K562 (cell line): ENCODE results near the gene UNC13A. TPM values are rescaled to one million over a fixed set of nuclear protein-coding genes. Genes with fewer than 3 reads are reported as not detected.
A peak's percentile ranks its signal among the peaks of the same experiment; 100 is the strongest.

ENCODE experiments used
- CBFA2T2 ChIP-seq: fragments of 450-650 bp; conservative IDR thresholded peaks from 2 replicates; pipeline ENCODE4 v1.6.1; 2017; ENCODE audit warnings: mild to moderate bottlenecking
- CCNT2 ChIP-seq: IDR thresholded peaks from 2 replicates; pipeline ENCODE4 v1.6.1; 2011; ENCODE audit warnings: borderline replicate concordance, low read depth, mild to moderate bottlenecking, moderate library complexity, mixed read lengths, low read length; ENCODE audit not compliant: insufficient read length; ENCODE audit errors: extremely low read depth
- CEBPB ChIP-seq: fragments of 450-650 bp; IDR thresholded peaks from 2 replicates; pipeline ENCODE4 v1.6.1; 2016; ENCODE audit warnings: missing genetic modification characterization, missing compliant biosample characterization
- DPF2 ChIP-seq: fragments of 450-650 bp; IDR thresholded peaks from 2 replicates; pipeline ENCODE4 v1.6.1; 2016
- ETV1 ChIP-seq: fragments of 450-650 bp; conservative IDR thresholded peaks from 2 replicates; pipeline ENCODE4 v1.6.1; 2016; ENCODE audit warnings: missing genetic modification characterization, control low read depth, low read depth, missing compliant biosample characterization
- HDAC1 ChIP-seq, 2 experiments: fragments of 450-650 bp; IDR thresholded peaks; 2 replicates each; pipeline ENCODE4 v1.6.1; 2016 to 2017; ENCODE audit warnings: inconsistent platforms in 1 of 2, mild to moderate bottlenecking in 1 of 2, moderate library complexity in 1 of 2
- HMGN3 ChIP-seq: IDR thresholded peaks from 2 replicates; pipeline ENCODE4 v1.6.1; 2011; ENCODE audit warnings: borderline replicate concordance, low read depth, mild to moderate bottlenecking, mixed read lengths, low read length; ENCODE audit not compliant: insufficient read length; ENCODE audit errors: extremely low read depth
- NR2F6 ChIP-seq: fragments of 450-650 bp; formaldehyde crosslinking; IDR thresholded peaks from 2 replicates; pipeline ENCODE4 v1.4.0; 2020; ENCODE audit warnings: mild to moderate bottlenecking
- SIN3A ChIP-seq, 2 experiments: fragments of 150-350 bp in 1 of 2; IDR thresholded peaks; 2 replicates each; pipeline ENCODE4 v1.6.1; 2011 to 2016; ENCODE audit warnings: borderline replicate concordance in 2 of 2, low read depth in 2 of 2, low read length in 2 of 2, mild to moderate bottlenecking in 2 of 2, moderate library complexity in 2 of 2; ENCODE audit not compliant: control insufficient read depth in 1 of 2
- THRAP3 ChIP-seq: fragments of 450-650 bp; IDR thresholded peaks from 2 replicates; pipeline ENCODE4 v1.6.1; 2016; ENCODE audit warnings: mild to moderate bottlenecking, inconsistent platforms, borderline replicate concordance
- ZZZ3 ChIP-seq: fragments of 450-650 bp; IDR thresholded peaks from 2 replicates; pipeline ENCODE4 v1.6.1; 2016; ENCODE audit warnings: antibody characterized with exemption, mild to moderate bottlenecking, moderate library complexity
- polyA plus RNA-seq, 8 experiments: library from polyadenylated mRNA; depleted of rRNA in 4 of 8; stranded (reverse) in 5 of 8; unstranded in 3 of 8; fragments of >200 nt; fragmentation: Nextera tagmentation in 2 of 8; fragmentation: Illumina TruSeq in 1 of 8; extraction: Ambion mirVana in 2 of 8; extraction: Trizol in 1 of 8; gene quantifications; 2 replicates each; pipeline versions ENCODE4 v1.2.1 to v1.2.3, GENCODE V29; 2011 to 2014; ENCODE audit warnings: inconsistent platforms in 1 of 8, missing spikeins in 1 of 8
- total RNA-seq, 7 experiments: library from RNA; depleted of rRNA in 6 of 7; stranded (reverse); fragments of >200 nt in 6 of 7; fragmentation: Illumina TruSeq in 2 of 7; extraction: Trizol in 2 of 7; gene quantifications; 2 replicates each; pipeline versions ENCODE4 v1.2.1 to v1.2.3, GENCODE V29; 2011 to 2021; ENCODE audit warnings: low replicate concordance in 1 of 7
- TF ChIP-seq, protein P1 (sequence below): fragments of 450-650 bp; IDR thresholded peaks from 2 replicates; pipeline ENCODE4 v1.7.0; 2016; ENCODE audit warnings: borderline replicate concordance
- TF ChIP-seq, protein P2 (sequence below): fragments of 250-450 bp; sonication (Bioruptor Pico); IDR thresholded peaks from 2 replicates; pipeline ENCODE4 v1.4.0; 2020; ENCODE audit warnings: mild to moderate bottlenecking, moderate library complexity, borderline replicate concordance
- TF ChIP-seq, protein P3 (sequence below), 2 experiments: fragments of 450-650 bp in 1 of 2; sonication (generic) in 1 of 2; formaldehyde crosslinking in 1 of 2; IDR thresholded peaks in 1 of 2; conservative IDR thresholded peaks in 1 of 2; 2 replicates each; pipeline versions ENCODE4 v1.6.1 to v1.8.1; 2016 to 2023; ENCODE audit warnings: mild to moderate bottlenecking in 2 of 2, moderate library complexity in 2 of 2, inconsistent platforms in 1 of 2, missing genetic modification reagents in 1 of 2
- TF ChIP-seq, protein P4 (sequence below): fragments of 450-650 bp; IDR thresholded peaks from 2 replicates; pipeline ENCODE4 v1.6.1; 2016; ENCODE audit warnings: low read depth, mild to moderate bottlenecking, moderate library complexity
- TF ChIP-seq, protein P5 (sequence below): fragments of 150-350 bp; IDR thresholded peaks from 2 replicates; pipeline ENCODE4 v1.6.1; 2014; ENCODE audit warnings: low read depth, mild to moderate bottlenecking, low read length, borderline replicate concordance

Gene UNC13A
- total and polyA plus RNA-seq, 9 of the 15 experiments (the other 6 are each of a cell fraction or from before 2014, with no cell fraction given): 0.03 to 1.0 (median 0.25) TPM

DNA sequence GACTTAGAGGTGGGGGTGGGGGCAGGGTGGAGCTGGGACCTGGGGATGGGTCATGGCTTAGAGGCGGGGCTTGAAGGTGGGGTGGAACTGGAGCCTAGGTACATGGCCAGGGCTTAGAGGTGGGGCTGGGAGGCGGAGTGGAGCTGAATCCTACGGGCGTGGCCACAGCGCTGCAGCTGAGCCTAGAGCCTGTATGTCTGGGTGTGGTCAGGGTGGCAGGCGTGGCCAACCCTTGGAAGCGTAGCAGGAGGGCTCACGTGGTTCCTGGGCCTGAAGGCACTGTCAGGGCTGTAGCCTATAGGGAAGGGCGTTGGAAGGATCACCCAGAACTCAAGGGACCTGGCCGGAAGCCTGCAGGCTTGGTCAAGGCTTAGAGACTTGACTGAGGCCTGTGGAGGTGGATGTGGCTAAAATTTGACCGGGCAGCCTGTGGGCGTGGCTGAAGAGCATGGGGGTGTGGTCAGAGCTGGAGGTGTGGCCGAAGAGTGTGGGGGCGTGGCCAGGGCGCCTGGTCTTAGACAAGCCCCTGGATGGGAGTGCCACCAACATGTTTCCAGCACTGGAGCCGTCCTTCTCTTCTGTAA lies 108.4 kb downstream of the UNC13A start (continued):
- 0 out of 2 replicates have a peak, but pooled peaks have one; percentile 23 for TF ChIP-seq DPF2
- TF ChIP-seq, protein P1, sequence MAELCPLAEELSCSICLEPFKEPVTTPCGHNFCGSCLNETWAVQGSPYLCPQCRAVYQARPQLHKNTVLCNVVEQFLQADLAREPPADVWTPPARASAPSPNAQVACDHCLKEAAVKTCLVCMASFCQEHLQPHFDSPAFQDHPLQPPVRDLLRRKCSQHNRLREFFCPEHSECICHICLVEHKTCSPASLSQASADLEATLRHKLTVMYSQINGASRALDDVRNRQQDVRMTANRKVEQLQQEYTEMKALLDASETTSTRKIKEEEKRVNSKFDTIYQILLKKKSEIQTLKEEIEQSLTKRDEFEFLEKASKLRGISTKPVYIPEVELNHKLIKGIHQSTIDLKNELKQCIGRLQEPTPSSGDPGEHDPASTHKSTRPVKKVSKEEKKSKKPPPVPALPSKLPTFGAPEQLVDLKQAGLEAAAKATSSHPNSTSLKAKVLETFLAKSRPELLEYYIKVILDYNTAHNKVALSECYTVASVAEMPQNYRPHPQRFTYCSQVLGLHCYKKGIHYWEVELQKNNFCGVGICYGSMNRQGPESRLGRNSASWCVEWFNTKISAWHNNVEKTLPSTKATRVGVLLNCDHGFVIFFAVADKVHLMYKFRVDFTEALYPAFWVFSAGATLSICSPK: no peak
- peak; percentile 59 for TF ChIP-seq CBFA2T2
- TF ChIP-seq CEBPB: no peak
- peak; percentile 86 to 88; a peak in 2 of 4 replicates for TF ChIP-seq SIN3A (IDR thresholded peaks at IDR 0.05; ENCODE audit: borderline replicate concordance in 2 of 2, control insufficient read depth in 1 of 2, low read depth in 2 of 2, low read length in 2 of 2)
- TF ChIP-seq HDAC1 (IDR thresholded peaks at IDR 0.05): peak in 1 of 2 experiments; percentile 93; a peak in 2 of 4 replicates
- TF ChIP-seq, protein P2, sequence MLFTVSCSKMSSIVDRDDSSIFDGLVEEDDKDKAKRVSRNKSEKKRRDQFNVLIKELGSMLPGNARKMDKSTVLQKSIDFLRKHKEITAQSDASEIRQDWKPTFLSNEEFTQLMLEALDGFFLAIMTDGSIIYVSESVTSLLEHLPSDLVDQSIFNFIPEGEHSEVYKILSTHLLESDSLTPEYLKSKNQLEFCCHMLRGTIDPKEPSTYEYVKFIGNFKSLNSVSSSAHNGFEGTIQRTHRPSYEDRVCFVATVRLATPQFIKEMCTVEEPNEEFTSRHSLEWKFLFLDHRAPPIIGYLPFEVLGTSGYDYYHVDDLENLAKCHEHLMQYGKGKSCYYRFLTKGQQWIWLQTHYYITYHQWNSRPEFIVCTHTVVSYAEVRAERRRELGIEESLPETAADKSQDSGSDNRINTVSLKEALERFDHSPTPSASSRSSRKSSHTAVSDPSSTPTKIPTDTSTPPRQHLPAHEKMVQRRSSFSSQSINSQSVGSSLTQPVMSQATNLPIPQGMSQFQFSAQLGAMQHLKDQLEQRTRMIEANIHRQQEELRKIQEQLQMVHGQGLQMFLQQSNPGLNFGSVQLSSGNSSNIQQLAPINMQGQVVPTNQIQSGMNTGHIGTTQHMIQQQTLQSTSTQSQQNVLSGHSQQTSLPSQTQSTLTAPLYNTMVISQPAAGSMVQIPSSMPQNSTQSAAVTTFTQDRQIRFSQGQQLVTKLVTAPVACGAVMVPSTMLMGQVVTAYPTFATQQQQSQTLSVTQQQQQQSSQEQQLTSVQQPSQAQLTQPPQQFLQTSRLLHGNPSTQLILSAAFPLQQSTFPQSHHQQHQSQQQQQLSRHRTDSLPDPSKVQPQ (CRISPR knock-in tag): no peak
- TF ChIP-seq THRAP3: no peak
- TF ChIP-seq, protein P3, sequence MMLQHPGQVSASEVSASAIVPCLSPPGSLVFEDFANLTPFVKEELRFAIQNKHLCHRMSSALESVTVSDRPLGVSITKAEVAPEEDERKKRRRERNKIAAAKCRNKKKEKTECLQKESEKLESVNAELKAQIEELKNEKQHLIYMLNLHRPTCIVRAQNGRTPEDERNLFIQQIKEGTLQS (IDR thresholded peaks at IDR 0.05): no peak
- TF ChIP-seq, protein P3 (CRISPR knock-in tag; conservative IDR thresholded peaks at IDR 0.05): 0 out of 2 replicates have a peak, but pooled peaks have one; percentile 33
- TF ChIP-seq NR2F6 (CRISPR knock-in tag): no peak
- peak; percentile 30 for TF ChIP-seq CCNT2
- TF ChIP-seq, protein P4, sequence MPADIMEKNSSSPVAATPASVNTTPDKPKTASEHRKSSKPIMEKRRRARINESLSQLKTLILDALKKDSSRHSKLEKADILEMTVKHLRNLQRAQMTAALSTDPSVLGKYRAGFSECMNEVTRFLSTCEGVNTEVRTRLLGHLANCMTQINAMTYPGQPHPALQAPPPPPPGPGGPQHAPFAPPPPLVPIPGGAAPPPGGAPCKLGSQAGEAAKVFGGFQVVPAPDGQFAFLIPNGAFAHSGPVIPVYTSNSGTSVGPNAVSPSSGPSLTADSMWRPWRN: no peak
- TF ChIP-seq ZZZ3: no peak
- TF ChIP-seq, protein P5, sequence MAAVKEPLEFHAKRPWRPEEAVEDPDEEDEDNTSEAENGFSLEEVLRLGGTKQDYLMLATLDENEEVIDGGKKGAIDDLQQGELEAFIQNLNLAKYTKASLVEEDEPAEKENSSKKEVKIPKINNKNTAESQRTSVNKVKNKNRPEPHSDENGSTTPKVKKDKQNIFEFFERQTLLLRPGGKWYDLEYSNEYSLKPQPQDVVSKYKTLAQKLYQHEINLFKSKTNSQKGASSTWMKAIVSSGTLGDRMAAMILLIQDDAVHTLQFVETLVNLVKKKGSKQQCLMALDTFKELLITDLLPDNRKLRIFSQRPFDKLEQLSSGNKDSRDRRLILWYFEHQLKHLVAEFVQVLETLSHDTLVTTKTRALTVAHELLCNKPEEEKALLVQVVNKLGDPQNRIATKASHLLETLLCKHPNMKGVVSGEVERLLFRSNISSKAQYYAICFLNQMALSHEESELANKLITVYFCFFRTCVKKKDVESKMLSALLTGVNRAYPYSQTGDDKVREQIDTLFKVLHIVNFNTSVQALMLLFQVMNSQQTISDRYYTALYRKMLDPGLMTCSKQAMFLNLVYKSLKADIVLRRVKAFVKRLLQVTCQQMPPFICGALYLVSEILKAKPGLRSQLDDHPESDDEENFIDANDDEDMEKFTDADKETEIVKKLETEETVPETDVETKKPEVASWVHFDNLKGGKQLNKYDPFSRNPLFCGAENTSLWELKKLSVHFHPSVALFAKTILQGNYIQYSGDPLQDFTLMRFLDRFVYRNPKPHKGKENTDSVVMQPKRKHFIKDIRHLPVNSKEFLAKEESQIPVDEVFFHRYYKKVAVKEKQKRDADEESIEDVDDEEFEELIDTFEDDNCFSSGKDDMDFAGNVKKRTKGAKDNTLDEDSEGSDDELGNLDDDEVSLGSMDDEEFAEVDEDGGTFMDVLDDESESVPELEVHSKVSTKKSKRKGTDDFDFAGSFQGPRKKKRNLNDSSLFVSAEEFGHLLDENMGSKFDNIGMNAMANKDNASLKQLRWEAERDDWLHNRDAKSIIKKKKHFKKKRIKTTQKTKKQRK: no peak
- TF ChIP-seq HMGN3: peak; percentile 47
- peak; percentile 82 for TF ChIP-seq ETV1 (tag)
